KOPT-K1 (cell line): ENCODE results near the gene TTC29.
"Not testable (repeated sequence)": the region's sequence is repeated elsewhere in the genome, so short reads cannot be mapped to it uniquely, and the experiment has no call there.

Source experiments
- H3K27ac ChIP-seq: fragments of 200-600 bp; sonication (generic); 2 replicates; pipeline ENCODE4 v1.5.1; 2016; ENCODE audit warnings: antibody characterized with exemption, mild to moderate bottlenecking, low read depth, low read length; ENCODE audit not compliant: poor library complexity, severe bottlenecking
- H3K36me3 ChIP-seq: fragments of 200-600 bp; sonication (generic); 2 replicates; pipeline ENCODE4 v1.5.1; 2017; ENCODE audit warnings: antibody characterized with exemption, mild to moderate bottlenecking, low read length, moderate library complexity; ENCODE audit not compliant: insufficient read depth
- H3K9me3 ChIP-seq: fragments of 200-600 bp; sonication (generic); 2 replicates; pipeline ENCODE4 v1.5.1; 2017; ENCODE audit warnings: antibody characterized with exemption, low read length, mild to moderate bottlenecking; ENCODE audit not compliant: insufficient read depth, poor library complexity, severe bottlenecking

The TTC29 gene

DNA sequence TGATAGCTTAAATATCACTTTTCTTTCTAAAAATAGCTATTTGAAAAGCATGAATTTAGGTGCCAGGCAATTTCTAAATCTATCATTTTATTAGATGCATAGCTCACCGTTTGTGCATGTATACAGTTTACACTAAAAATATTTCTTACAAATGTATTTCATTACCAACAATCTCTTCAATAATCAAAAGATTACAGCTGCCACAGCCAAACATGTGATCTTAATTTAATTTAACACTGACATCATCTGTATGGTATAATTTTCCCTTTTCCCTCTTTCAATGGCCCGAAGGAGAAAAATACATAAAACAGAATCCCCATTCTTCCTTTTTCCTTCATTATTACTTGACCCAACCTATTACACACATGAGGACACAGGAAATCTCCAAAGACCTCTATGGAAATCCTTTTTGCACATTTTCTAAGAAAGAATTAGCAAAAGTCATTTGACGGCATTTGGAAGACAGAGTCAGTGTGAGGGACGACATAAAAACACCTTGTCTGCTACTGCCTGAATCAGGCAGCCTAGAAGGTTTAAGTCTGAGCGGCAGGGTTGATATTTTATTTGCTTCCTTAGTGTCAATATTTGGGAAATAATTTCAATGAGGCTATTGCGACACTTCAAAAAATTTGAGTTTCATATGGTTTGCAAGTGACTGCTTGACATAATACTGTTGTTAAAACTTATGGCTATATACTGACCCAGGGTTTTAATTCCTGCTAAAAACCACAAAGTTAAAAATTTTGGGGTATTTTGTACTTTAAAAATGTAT lies 111.2 kb downstream of the TTC29 start:
- Histone ChIP-seq H3K36me3 (no peaks in the 10 kb centered on the region), H3K27ac (no peak overlapping the region), H3K9me3 (no peaks in the 10 kb centered on the region)

DNA sequence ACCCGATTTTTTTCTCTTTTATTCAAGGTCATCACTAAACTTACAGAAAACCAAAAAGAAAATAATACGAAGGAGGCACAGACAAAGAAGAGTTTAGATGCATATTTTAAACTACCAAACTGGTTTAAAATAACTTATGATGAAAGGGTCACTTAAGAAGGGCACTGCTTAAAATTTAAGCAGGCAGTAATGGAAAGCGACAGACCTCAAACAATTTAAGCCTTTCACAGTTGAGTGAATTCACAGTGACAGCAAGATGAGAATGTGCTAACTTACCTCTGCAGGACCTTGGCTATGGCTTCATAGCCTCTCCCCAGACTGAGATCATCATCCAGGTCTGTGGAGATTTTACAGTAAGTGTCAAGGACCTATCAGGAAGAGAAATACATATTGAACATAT lies 112.1 kb downstream of the TTC29 start:
- H3K27ac ChIP-seq = no peak overlapping the region
- no peaks in the 10 kb centered on the region for H3K9me3 ChIP-seq
- H3K36me3 ChIP-seq = no peaks in the 10 kb centered on the region

DNA sequence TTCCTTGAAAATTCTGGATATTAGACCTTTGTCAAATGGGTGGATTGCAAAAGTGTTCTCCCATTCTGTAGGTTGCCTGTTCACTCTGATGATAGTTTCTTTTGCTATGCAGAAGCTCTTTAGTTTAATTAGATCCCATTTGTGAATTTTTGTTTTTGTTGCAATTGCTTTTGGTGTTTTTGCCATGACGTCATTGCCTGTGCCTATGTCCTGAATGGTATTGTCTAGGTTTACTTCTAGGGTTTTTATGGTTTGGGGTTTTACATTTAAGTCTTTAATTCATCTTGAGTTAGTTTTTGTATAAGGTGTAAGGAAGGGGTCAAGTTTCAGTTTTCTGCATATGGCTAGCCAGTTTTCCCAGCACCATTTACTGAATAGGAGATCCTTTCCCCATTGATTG lies 122.7 kb downstream of the TTC29 start:
- not testable (repeated sequence) for H3K9me3 ChIP-seq, H3K36me3 ChIP-seq, H3K27ac ChIP-seq

DNA sequence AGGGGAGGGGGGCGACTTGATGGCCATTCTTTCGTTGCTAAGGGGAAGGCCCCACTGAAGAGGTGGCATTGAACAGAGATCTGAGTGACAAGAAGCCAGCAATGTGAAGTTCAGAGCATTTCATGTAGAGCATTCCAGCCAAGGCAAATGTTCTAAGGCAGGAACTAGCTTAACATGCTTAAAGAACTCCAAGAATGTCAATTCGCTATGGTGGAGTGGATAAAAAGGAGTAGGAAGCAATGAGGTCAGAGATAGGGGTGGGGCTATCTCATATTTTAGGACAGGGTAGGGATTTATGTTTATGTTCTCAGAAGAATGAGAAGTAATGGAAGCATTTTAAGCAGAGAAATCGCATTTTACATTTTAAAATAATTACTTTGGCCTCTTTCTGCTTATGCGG lies 130.9 kb downstream of the TTC29 start:
- no peaks in the 10 kb centered on the region for H3K36me3 ChIP-seq
- H3K9me3 ChIP-seq = no peaks in the 10 kb centered on the region

DNA sequence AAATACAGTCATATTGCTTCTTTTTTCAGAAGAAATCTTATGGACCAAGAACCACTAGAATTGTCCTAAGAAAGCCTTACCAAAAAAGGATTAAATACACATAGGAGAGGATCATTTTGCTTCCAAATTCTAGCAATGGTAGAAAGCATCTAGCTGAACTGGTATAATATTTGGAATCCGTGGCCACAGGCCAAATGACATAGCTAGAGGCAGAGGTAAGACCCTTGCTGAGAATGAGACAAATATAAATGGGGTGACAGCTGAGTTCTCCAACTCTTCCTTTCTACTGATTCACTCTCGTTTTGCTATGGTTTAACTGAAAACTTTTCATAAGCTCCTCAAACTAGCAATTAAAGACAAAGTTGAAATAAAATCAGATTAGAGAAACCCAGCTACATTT lies 150.0 kb downstream of the TTC29 start:
- Histone ChIP-seq H3K9me3 (no peaks in the 10 kb centered on the region), H3K27ac (no peak overlapping the region), H3K36me3 (no peaks in the 10 kb centered on the region)

More for the DNA sequence above, 130.9 kb downstream of the TTC29 start:
- H3K27ac ChIP-seq = no peak overlapping the region

DNA sequence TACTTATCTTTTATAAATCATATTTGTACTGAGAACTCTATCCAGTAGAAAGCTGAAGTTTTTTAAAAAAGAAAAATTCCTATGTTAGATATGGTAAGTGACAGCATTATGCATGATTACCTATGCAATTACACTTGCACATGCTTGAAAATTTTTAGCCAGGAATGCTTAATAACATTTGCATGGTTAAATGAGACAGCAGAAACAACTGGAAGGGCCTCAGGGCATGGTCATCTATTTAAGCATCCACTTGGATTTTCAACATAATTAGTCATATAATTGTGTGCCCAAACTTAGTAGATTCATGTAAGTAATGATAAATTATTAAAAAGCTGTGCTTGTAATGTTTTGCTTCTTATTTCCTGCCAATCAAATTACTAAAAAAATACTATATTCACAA lies 151.9 kb downstream of the TTC29 start:
- Histone ChIP-seq H3K27ac (no peak overlapping the region), H3K36me3 (no peaks in the 10 kb centered on the region), H3K9me3 (no peaks in the 10 kb centered on the region)

DNA sequence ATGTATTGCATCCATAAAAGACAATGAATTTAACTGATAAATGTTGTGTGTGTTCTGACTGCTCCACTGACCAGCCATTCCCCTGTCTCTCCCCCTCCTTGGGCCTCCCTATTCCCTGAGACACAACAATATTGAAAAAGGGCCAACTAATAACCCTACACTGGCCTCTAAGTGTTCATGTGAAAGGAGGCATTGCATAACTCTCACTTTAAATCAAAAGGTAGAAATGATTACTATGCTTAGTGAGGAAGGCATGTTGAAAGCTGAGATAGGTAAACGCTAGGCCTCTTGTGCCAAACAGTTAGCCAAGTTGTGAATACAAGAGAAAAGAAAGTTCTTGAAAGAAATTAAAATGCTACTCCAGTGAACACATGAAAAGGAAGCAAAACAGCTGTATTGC lies 154.2 kb downstream of the TTC29 start:
- Histone ChIP-seq H3K27ac (no peak overlapping the region), H3K36me3 (no peaks in the 10 kb centered on the region), H3K9me3 (no peaks in the 10 kb centered on the region)

DNA sequence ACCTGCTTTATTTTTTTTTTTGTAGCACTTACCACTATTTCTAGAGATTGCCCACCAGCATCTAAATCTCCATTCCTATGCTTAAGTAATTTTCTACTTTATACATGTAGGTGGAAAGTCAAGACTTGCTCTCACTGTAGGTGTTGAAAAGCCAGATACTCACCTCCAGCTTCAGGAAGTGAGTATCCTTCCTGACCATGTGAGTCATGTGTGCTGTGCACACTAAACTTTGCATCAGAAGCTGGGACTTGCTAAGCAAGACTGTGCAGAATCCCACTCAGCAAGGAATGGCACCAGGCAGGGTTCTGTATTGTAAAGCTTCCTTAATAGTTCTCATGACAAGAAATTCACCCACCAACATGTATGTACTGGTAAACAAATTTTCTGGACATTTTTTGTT lies 155.1 kb downstream of the TTC29 start:
- H3K9me3 ChIP-seq = no peaks in the 10 kb centered on the region
- H3K27ac ChIP-seq = no peak overlapping the region
- H3K36me3 ChIP-seq = no peaks in the 10 kb centered on the region

DNA sequence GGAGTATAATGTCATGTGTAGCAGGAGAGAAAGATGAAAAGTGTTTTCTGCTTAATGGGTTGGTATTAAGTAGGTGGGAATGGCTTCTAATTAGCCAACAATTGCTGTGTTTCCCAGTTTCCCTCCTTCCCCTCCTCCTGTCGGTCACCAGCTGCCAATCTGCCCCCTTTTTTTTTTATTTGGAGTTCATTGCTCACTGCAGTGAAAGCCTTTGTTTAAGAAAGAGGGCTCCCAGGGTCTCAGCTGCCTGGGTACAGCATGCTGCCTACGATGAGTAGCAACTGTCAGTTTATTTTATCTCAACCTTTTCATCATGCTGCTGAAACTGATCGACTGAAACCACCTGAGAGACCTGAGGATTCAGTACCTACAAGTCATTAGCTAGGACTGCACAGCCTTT lies 157.9 kb downstream of the TTC29 start:
- H3K27ac ChIP-seq = no peak overlapping the region
- H3K9me3 ChIP-seq = no peaks in the 10 kb centered on the region
- no peaks in the 10 kb centered on the region for H3K36me3 ChIP-seq

DNA sequence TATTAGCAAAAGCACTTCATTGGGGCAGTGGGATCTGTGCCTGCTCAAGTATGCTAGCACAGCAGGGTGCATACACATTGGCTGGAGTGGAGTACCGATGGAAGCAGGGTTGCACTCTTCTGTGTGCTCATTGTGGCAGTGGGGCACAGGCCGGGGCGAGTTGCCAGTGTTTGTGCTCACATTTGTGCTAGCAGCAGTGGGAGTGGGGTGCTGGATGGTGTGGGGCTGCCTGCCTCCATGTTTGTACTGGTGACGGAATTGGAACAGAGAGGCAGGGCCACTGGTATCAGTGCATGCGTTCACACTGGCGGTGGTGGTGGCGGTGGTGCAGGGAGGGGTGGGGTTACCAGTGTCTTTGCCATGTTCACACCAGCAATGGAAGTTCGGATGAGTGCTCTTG lies 169.0 kb downstream of the TTC29 start:
- Histone ChIP-seq H3K9me3 (no peaks in the 10 kb centered on the region), H3K36me3 (no peaks in the 10 kb centered on the region), H3K27ac (no peak overlapping the region)

DNA sequence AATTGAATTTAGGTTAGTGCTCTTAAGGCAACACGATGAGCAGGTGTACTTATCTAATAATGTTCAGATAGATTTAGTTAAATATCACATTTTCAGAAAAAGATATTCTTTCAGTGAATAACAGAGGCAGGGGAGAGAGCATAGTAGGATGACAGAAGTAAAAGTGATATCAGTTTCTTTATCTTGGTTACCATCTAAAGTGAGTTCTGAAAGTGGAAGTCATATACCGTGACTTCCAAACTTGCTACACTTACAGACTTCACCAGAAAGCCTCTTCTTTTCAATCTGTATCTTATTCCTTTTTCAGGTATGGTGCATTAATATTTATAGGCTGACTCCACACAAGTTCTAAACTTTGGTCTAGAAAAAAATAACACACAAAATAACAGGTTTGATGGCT lies 182.1 kb downstream of the TTC29 start:
- no peak overlapping the region for H3K27ac ChIP-seq
- no peaks in the 10 kb centered on the region for H3K9me3 ChIP-seq
- H3K36me3 ChIP-seq = no peaks in the 10 kb centered on the region

DNA sequence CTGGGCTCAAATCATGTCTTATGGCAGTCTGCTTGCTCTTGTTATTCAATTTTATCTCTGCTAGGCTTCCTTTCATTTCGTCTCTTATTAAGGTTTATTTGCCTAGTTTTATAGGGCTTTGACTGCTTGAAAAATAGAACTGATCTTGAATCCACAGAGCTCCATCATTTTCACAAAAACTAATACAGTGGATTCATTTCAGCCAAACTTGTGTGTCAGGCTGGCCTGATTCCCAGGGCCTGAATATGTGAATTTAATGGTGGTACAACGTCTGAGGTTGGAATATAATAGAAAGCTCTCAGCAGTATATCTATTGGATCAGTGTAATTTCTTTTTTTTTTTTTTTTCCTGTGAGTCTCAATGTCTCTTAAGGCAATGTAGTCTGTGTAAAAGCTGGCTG lies 183.6 kb downstream of the TTC29 start:
- H3K36me3 ChIP-seq = no peaks in the 10 kb centered on the region
- H3K27ac ChIP-seq = no peak overlapping the region
- H3K9me3 ChIP-seq = peaks cover 4% of the 10 kb centered on the region

DNA sequence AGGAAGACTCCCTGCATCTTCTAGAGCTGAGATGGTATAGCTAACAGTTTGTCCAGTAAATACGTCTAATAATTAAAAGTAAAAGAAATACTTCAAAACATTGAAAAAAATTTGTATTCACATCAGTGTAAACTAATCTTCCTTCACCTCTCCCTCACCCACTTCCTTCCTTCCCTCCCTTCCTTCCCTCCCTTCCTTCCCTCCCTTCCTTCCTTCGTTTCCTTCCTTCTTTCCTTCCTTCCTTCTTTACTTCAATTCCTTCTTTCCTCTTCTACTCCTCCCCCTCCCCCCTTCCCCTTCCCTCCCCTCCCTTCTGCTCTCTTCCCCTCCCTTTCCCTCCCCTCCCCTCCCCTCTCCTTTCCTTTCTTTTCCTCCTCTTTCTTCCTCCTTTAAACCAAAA lies 203.2 kb downstream of the TTC29 start:
- H3K27ac ChIP-seq = no peak overlapping the region
- no peaks in the 10 kb centered on the region for H3K36me3 ChIP-seq
- H3K9me3 ChIP-seq = no peaks in the 10 kb centered on the region

DNA sequence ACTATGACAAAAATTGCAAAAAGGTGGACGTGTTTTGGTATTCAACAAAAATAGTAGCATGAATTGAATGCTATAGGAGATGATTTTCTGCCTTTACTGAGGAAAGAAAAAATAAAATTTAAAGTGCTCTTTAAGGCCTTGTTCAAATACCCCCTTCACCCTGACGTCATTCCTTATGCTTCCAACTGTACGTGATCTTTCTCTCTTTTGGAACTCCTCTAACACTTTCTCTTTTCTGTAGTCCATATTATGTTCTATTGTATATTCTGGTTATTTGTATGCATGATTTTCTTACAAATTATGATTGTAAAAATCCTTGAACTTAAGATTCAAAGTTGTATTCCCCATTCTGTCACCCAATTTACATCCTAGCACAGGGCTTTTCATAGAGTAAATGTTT lies 206.5 kb downstream of the TTC29 start:
- no peak overlapping the region for H3K27ac ChIP-seq
- H3K9me3 ChIP-seq = no peaks in the 10 kb centered on the region
- no peaks in the 10 kb centered on the region for H3K36me3 ChIP-seq

DNA sequence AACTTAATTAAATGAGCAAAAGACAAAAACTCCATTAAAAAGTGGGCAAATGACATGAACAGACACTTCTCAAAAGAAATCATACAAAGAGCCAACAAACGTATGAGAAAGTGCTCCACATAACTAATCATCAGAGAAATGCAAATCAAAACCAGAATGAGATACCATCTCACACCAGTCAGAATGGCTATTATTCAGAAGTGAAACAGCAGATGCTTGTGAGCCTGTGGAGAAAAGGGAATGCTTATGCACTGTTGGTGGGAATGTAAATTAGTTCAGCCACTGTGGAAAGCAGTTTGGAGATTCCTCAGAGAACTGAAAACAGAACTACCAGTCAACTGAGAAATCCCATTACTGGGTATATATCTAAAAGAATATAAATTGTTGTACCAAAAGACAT lies 222.1 kb downstream of the TTC29 start:
- not testable (repeated sequence) for H3K9me3 ChIP-seq, H3K36me3 ChIP-seq, H3K27ac ChIP-seq

DNA sequence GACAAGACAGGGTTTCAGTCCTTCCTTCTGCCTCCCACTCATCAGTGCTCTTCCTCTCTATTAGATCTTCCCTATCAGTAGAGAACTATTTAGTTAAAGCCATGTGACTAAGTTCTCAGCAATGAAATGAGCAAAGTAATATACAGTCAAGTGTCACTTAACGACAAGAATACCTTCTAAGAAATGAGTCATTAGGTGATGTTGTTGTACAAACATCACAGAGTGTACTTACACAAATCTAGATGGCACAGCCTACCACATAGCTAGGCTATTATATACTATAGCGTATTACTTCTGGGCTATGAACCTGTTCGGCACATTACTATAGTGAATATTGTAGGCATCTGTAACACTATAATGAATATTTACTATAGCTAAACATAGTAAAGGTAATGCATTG lies 235.7 kb downstream of the TTC29 start:
- no peak overlapping the region for H3K27ac ChIP-seq
- no peaks in the 10 kb centered on the region for H3K36me3 ChIP-seq
- H3K9me3 ChIP-seq = no peaks in the 10 kb centered on the region
